Astrocyte of the spinal cord (primary cell): ENCODE results near the gene GAS2L2.

Source experiments
- DNase-seq: peaks from one replicate; pipeline ENCODE4 v3.0.0; 2011; ENCODE audit warnings: low read depth, low spot score
- H3K4me3 ChIP-seq: 2 replicates; pipeline ENCODE4 v1.5.1; 2011; ENCODE audit warnings: low read depth, mild to moderate bottlenecking, low read length, moderate library complexity
- in situ Hi-C: cut with HindIII; loops from 2 replicates; pipeline ENCODE4 v1.10.0; 2017; ENCODE audit warnings: low sequenced_read_pairs
- TF ChIP-seq, protein P1 (sequence below): IDR thresholded peaks from 2 replicates; pipeline ENCODE4 v1.5.1; 2012; ENCODE audit warnings: low read depth, mild to moderate bottlenecking, low read length, inconsistent platforms

The GAS2L2 gene

DNA sequence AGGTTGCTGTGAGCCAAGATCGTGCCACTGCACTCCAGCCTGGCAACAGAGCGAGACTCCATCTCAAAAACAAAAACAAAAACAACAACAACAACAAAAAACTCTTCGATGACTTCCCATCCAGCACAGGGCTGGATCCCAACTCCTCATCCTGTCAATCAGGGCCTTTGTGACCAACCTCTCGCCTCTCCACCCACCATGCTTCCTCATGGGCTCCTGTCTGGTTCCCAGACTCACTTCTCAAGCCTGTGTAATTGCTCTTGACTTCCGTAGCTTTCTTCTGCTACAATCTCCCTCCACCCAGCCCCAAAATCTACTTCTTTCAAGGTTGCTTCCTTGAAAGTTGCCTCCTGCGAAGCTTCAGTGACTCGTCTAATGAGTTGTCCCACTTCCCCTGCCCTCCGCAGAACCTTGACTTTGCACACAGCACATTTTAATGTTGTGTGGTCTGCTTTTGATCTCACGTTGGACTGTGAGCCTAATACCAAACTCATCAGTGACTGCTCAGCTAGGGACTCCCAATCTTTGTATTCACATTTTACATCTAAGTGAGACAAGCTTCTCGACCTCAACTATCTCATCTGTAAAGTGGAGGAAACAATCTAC, 22.5 kb downstream of the GAS2L2 start:
- DNase-seq, result no peak
- TF ChIP-seq, protein P1, sequence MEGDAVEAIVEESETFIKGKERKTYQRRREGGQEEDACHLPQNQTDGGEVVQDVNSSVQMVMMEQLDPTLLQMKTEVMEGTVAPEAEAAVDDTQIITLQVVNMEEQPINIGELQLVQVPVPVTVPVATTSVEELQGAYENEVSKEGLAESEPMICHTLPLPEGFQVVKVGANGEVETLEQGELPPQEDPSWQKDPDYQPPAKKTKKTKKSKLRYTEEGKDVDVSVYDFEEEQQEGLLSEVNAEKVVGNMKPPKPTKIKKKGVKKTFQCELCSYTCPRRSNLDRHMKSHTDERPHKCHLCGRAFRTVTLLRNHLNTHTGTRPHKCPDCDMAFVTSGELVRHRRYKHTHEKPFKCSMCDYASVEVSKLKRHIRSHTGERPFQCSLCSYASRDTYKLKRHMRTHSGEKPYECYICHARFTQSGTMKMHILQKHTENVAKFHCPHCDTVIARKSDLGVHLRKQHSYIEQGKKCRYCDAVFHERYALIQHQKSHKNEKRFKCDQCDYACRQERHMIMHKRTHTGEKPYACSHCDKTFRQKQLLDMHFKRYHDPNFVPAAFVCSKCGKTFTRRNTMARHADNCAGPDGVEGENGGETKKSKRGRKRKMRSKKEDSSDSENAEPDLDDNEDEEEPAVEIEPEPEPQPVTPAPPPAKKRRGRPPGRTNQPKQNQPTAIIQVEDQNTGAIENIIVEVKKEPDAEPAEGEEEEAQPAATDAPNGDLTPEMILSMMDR, result no peak
- in situ Hi-C loops, result no loop called here
- no peak overlapping the region for H3K4me3 ChIP-seq

DNA sequence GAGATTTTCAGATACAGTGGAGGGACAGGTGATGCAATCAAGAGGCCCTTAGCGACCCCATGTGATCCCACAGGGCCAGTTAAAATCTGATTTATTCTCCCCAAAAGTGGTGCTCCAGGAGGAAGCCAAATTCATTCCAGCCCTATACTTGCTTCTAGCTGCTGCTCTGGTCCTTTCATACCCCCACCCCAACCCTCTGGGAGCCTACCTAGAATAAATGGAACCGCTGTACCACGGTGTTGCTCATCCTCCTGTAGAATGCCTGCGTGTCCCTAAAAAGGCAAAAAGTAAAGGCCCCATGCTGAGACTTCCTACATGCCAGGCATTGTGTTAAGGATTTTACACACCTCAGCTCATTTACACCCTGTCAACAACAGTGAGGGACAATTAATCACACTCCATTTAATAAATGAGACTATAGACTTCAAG, 23.6 kb downstream of the GAS2L2 start:
- no peak overlapping the region for H3K4me3 ChIP-seq
- in situ Hi-C loops, result no loop called here
- TF ChIP-seq, protein P1, result no peak
- DNase-seq, result no peak

DNA sequence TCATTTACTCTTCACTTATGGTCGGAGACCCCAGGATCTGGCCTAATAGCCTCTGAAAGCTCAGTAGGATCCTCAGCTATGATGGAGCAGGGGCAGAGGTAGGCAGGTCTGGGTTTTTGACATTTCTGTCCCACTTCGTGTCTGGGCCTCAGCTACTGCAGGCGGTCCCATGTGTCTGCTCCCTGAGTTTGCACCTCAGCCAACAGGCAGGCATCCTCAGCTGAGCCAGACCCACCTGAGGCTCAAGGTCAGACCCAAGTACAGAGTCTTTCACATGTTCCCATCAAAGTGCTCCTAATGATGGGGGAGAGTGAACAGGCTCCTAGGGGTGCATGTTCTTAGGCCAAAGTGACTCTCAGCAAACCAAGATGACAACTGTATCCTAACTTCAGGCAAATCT, 24.5 kb downstream of the GAS2L2 start:
- DNase-seq, result no peak
- H3K4me3 ChIP-seq, result no peak overlapping the region
- TF ChIP-seq, protein P1, result no peak
- in situ Hi-C loops, result no loop called here

DNA sequence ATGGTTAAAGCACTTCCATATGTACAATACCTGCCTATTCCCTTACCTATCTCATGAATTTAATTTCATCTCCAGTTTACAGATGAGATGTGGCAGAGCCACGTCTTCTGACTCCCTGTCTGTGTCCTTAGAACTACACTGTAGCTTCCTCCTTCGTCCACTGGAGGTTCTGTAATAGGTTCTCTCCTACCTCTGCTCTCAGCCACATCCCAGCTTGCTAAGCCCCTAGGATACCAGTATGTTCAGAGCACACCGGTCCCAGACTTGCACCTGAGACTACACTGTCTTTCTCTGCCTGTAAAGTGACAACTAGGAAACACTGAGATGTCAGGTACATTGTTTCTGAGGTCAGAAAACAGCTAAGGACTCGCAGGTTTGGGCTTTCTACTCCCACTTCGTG, 25.4 kb downstream of the GAS2L2 start:
- in situ Hi-C loops, result no loop called here
- TF ChIP-seq, protein P1, result no peak

DNA sequence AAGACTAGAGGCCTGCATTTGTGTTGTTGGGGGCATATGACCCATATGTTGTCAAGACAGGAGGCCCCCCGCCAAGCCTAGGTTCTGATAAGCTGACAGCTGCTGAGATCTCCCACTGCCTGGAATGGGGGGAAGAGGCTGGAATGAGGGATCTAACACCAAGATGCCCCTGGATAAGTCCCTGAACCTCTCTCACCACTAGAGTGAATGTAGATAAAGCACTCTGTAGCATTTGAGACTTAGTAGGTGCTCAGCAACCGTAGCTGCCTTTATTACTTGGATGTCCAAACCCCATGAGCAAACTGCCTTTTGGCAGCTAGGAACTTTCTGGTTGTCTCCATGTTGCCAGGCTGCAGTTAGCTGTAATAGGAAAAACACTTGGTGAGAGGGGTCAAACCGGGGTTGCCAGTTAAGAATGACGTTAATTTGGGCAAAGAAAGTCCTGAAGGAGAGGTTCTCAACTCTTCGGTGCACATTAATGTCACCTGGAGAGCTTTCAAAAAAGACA, 26.0 kb downstream of the GAS2L2 start:
- in situ Hi-C loops, result no loop called here
- H3K4me3 ChIP-seq, result no peak overlapping the region
- TF ChIP-seq, protein P1, result no peak
- DNase-seq, result peak; percentile 50

More for the DNA sequence above, 25.4 kb downstream of the GAS2L2 start:
- H3K4me3 ChIP-seq, result no peak overlapping the region
- DNase-seq, result no peak

DNA sequence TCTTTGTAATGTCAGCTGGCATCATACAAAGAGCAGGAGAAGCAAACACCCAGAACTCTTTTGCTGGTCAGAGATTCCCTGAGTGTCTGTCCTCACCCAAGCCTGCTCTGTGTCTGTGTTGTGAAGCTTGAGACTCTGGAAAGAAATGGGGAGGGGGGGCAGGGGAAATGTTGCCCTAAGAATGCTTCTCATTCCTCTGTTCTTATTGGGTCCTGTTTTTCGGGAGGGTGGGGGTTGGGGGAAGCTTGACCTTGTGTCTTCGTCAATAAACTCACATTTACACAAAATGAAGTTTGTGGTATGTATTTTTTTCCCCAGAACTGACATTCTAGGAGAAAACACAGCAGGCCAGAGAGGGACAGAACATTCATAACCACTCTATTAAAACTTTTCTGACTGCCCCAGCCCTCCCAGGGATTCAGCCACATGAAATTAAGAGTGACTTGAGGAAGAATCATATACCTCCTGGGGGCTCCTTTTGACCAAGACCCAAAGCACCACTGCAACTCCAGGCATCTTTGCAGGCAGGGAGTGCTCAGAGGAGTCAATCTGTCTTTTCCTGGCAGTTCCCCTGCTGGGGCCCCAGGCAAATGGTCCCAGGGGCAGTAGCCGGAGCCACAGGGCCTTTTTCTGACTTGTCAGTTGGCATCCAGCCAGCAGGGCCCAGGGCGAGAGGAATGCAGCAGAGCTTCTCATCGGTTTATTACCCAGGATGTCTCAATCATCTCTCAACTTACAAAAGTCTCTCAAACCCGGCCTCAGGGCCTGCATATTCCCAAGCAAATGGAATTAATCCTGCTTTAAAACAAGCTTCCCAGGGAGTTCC, 26.7 kb downstream of the GAS2L2 start:
- H3K4me3 ChIP-seq, result no peak overlapping the region
- TF ChIP-seq, protein P1, result no peak
- in situ Hi-C loops, result no loop called here
- peak; percentile 93 for DNase-seq
